ENCODE measurements around the gene OR4F15.
"Not testable (repeated sequence)": the region's sequence is repeated elsewhere in the genome, so short reads cannot be mapped to it uniquely, and the experiment has no call there.

Gene OR4F15

GRCh38 chr15:101811902-101812301, at the start of gene OR4F15:
OR4F15 (plus strand) TSS chr15:101812202; CDS start chr15:101818187, 5,985 bp downstream.
- no peak for DNase-seq

GRCh38 chr15:101764669-101765339, 47.2 kb upstream of the OR4F15 start:
- DNase-seq = not testable (repeated sequence)

- DNase-seq = not testable (repeated sequence)
These were observed 46.7 kb upstream of the OR4F15 start for GRCh38 chr15:101765340-101765671.

GRCh38 chr15:101765772-101766456, 46.1 kb upstream of the OR4F15 start:
- DNase-seq = no peak

GRCh38 chr15:101767083-101767640, 44.8 kb upstream of the OR4F15 start:
- DNase-seq = not testable (repeated sequence)

GRCh38 chr15:101772921-101773320, 39.1 kb upstream of the OR4F15 start:
- DNase-seq = no peak

- DNase-seq = peak; percentile 64
These were observed 38.4 kb upstream of the OR4F15 start for GRCh38 chr15:101773496-101774100.

- no peak for DNase-seq
These were observed 36.9 kb upstream of the OR4F15 start for GRCh38 chr15:101775136-101775535.

- peak; percentile 60 for DNase-seq
These were observed 33.4 kb upstream of the OR4F15 start for GRCh38 chr15:101778576-101778975.

GRCh38 chr15:101780225-101780624, 31.8 kb upstream of the OR4F15 start:
- not testable (repeated sequence) for DNase-seq

GRCh38 chr15:101781928-101782327, 30.1 kb upstream of the OR4F15 start:
- no peak for DNase-seq

- DNase-seq = no peak
These were observed 27.4 kb upstream of the OR4F15 start for GRCh38 chr15:101784644-101785043.

GRCh38 chr15:101786422-101786821, 25.6 kb upstream of the OR4F15 start:
- not testable (repeated sequence) for DNase-seq

- not testable (repeated sequence) for DNase-seq
These were observed 24.0 kb upstream of the OR4F15 start for GRCh38 chr15:101788001-101788400.

- DNase-seq = not testable (repeated sequence)
These were observed 23.3 kb upstream of the OR4F15 start for GRCh38 chr15:101788503-101789269.

GRCh38 chr15:101790748-101791147, 21.3 kb upstream of the OR4F15 start:
- DNase-seq = not testable (repeated sequence)

- not testable (repeated sequence) for DNase-seq
These were observed 18.0 kb upstream of the OR4F15 start for GRCh38 chr15:101793981-101794380.

GRCh38 chr15:101795455-101795854, 16.5 kb upstream of the OR4F15 start:
- no peak for DNase-seq

- DNase-seq = no peak
These were observed 12.3 kb upstream of the OR4F15 start for GRCh38 chr15:101799665-101800064.

GRCh38 chr15:101801048-101801447, 11.0 kb upstream of the OR4F15 start:
- DNase-seq = no peak

GRCh38 chr15:101803209-101803608, 8.8 kb upstream of the OR4F15 start, which contains the start of gene OR4F6:
OR4F6 (plus strand) TSS chr15:101803509; CDS start chr15:101805720, 2,211 bp downstream.
- no peak for DNase-seq

GRCh38 chr15:101803676-101804075, 8.3 kb upstream of the OR4F15 start:
- DNase-seq = no peak

GRCh38 chr15:101804375-101804774, 7.6 kb upstream of the OR4F15 start:
- DNase-seq = no peak

Measured in islet precursor cell (in vitro differentiated cells).